Endothelial cell of umbilical vein (primary cell): ENCODE data around the gene NAA30. TPM values are rescaled to one million over a fixed set of nuclear protein-coding genes. Genes with fewer than 3 reads are reported as not detected.

Experiments used
- BruUV-seq: library from RNA; stranded (reverse); fragments of 400-500 nt; replicated peaks from 2 replicates; lab custom pipeline; 2021; lab: Mats Ljungman, UMichigan
- CTCF ChIA-PET: fragments of 300-600, 350-600 bp; sonication (Branson Sonifier 250); formaldehyde crosslinking; loops from one replicate; lab custom pipeline; 2021; ENCODE audit warnings: antibody characterized with exemption, inconsistent platforms; lab: Charles Lee
- POLR2A ChIA-PET: fragments of 300-600, 350-600 bp; sonication (Branson Sonifier 250); formaldehyde crosslinking; loops from one replicate; lab custom pipeline; 2021; ENCODE audit warnings: antibody characterized with exemption, inconsistent platforms; lab: Charles Lee
- DNase-seq: peaks from one replicate; pipeline ENCODE4 v3.0.0-alpha.2; 2011; ENCODE audit warnings: low read depth, low spot score
- FAIRE-seq: peaks from 2 replicates; lab custom pipeline; 2011; peaks lifted over from hg19 to GRCh38; lab: Jason Lieb, UNC
- H2AFZ ChIP-seq: 2 replicates; pipeline ENCODE4 v1.6.0; 2012; ENCODE audit warnings: low read depth, low read length, control low read depth, inconsistent platforms
- H3K27ac ChIP-seq: 2 replicates; pipeline ENCODE4 v1.5.1; 2011; ENCODE audit warnings: low read depth, mild to moderate bottlenecking, control low read depth, low read length, moderate library complexity; ENCODE audit not compliant: insufficient read depth
- H3K27me3 ChIP-seq, 2 experiments: 2 replicates each; pipeline versions ENCODE4 v1.6.0 to v1.6.1; 2011; ENCODE audit warnings: low read length in 2 of 2, mixed read lengths in 1 of 2; ENCODE audit not compliant: control insufficient read depth in 2 of 2, insufficient read depth in 2 of 2
- H3K36me3 ChIP-seq, 2 experiments: 2 replicates in 1 of 2; 3 replicates in 1 of 2; pipeline ENCODE4 v1.5.1; 2011; ENCODE audit warnings: low read length in 2 of 2, mild to moderate bottlenecking in 1 of 2, moderate library complexity in 1 of 2; ENCODE audit not compliant: control insufficient read depth in 2 of 2, insufficient read depth in 2 of 2; ENCODE audit errors: extremely low read depth in 1 of 2
- H3K4me1 ChIP-seq: 3 replicates; pipeline ENCODE4 v1.5.1; 2011; ENCODE audit warnings: mild to moderate bottlenecking, low read length; ENCODE audit not compliant: control insufficient read depth, insufficient read depth; ENCODE audit errors: extremely low read depth
- H3K4me2 ChIP-seq: 2 replicates; pipeline ENCODE4 v1.6.1; 2011; ENCODE audit warnings: low read length, control low read depth, mixed read lengths; ENCODE audit not compliant: insufficient read depth
- H3K4me3 ChIP-seq, 3 experiments: fragments of 200-600 bp in 1 of 3; sonication (generic), shearing (Covaris generic) in 1 of 3; replicated peaks in 1 of 3; 2 replicates each; pipeline ENCODE4 v1.5.1; 2011 to 2016; ENCODE audit warnings: control low read depth in 3 of 3, low read length in 3 of 3, mild to moderate bottlenecking in 2 of 3, inconsistent platforms in 1 of 3, low read depth in 1 of 3, moderate library complexity in 1 of 3; ENCODE audit not compliant: insufficient read depth in 1 of 3
- H3K79me2 ChIP-seq: 2 replicates; pipeline ENCODE4 v1.6.0; 2012; ENCODE audit warnings: low read length, inconsistent platforms; ENCODE audit not compliant: control insufficient read depth, insufficient read depth
- H3K9ac ChIP-seq: replicated peaks from 2 replicates; pipeline ENCODE3; 2011; ENCODE audit warnings: low read length, control low read depth; ENCODE audit not compliant: insufficient read depth; ENCODE audit errors: extremely low read depth
- H3K9me1 ChIP-seq: replicated peaks from 3 replicates; pipeline ENCODE4 v1.6.0; 2011; ENCODE audit warnings: mild to moderate bottlenecking, low read length; ENCODE audit not compliant: control insufficient read depth, insufficient read depth; ENCODE audit errors: extremely low read depth
- H3K9me3 ChIP-seq: replicated peaks from 2 replicates; pipeline ENCODE4 v1.5.1; 2012; ENCODE audit warnings: low read length, inconsistent platforms; ENCODE audit not compliant: control insufficient read depth, insufficient read depth
- H4K20me1 ChIP-seq: replicated peaks from 2 replicates; pipeline ENCODE3; 2011; ENCODE audit warnings: mild to moderate bottlenecking, low read length; ENCODE audit not compliant: control insufficient read depth, insufficient read depth; ENCODE audit errors: extremely low read depth
- EZH2 ChIP-seq: IDR thresholded peaks from 2 replicates; pipeline ENCODE4 v1.6.1; 2012; ENCODE audit warnings: borderline replicate concordance, low read depth, mild to moderate bottlenecking, moderate library complexity, low read length, inconsistent platforms; ENCODE audit not compliant: severe bottlenecking
- FOS ChIP-seq: IDR thresholded peaks from 2 replicates; pipeline ENCODE4 v1.6.1; 2011; ENCODE audit warnings: mild to moderate bottlenecking, low read length, moderate library complexity, borderline replicate concordance; ENCODE audit not compliant: insufficient read depth
- dilution Hi-C: fragments of 300-500 bp; cut with MboI; formaldehyde crosslinking; loops from one replicate; pipeline ENCODE4 v1.15.0; 2019; ENCODE audit warnings: low sequenced_read_pairs; ENCODE audit not compliant: extremely low pct_ligation_motif_present
- intact Hi-C: fragments of 100-400 bp; cut with micrococcal nuclease; formaldehyde crosslinking; loops from one replicate; pipeline ENCODE4 v1.10.0; 2022
- polyA plus RNA-seq, 4 experiments: library from polyadenylated mRNA; depleted of rRNA in 3 of 4; stranded (reverse) in 3 of 4; unstranded in 1 of 4; fragments of >200 nt; gene quantifications; 2 replicates each; pipeline versions ENCODE4 v1.2.1 to v1.2.3, GENCODE V29; 2011 to 2012; ENCODE audit warnings: missing spikeins in 1 of 4
- total RNA-seq: library from RNA; stranded (reverse); gene quantifications from 2 replicates; pipeline ENCODE4 v1.2.3, GENCODE V29; 2021

NAA30 gene
- total and polyA plus RNA-seq, 2 donors (not counting 3 experiments of a cell fraction or from before 2014, with no cell fraction given), result 5.4 to 21.8 TPM

DNA sequence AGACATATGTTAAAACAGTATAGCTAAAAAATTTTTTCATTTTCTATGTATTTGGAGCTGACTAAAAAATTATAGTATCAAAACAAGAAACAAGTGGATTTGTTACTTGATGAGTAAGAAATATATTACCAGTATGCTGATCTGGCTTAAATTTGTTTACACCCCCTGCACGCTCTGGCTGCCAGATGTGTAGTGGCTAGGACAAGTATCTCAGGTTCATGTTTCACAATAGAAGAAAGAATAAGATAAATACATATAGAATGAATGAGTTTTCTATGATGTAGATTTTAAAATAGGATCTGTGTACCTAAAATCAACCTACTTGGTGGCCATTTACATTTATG, 13.1 kb downstream of the NAA30 start:
- dilution Hi-C loops (no loop called here), intact Hi-C loops (no loop called here)
- DNase-seq (no peak), FAIRE-seq (no peak)
- Histone ChIP-seq H3K79me2 (peaks cover 37% of the 10 kb centered on the region), H3K27me3 (no peaks in the 10 kb centered on the region), H3K9ac (no peak overlapping the region), H3K27ac (no peak overlapping the region), H3K4me1 (no peaks in the 10 kb centered on the region), H3K9me1 (no peaks in the 10 kb centered on the region), H2AFZ (no peak overlapping the region), H4K20me1 (peaks cover 5% of the 10 kb centered on the region), H3K4me2 (no peak overlapping the region), H3K4me3 (no peak overlapping the region), H3K9me3 (no peaks in the 10 kb centered on the region), H3K36me3 (peaks cover 5 to 9% of the 10 kb centered on the region in 2 experiments)
- POLR2A ChIA-PET, result no interaction called here
- BruUV-seq, result no TSS peak
- CTCF ChIA-PET, result no interaction called here
- no peak for TF ChIP-seq EZH2

DNA sequence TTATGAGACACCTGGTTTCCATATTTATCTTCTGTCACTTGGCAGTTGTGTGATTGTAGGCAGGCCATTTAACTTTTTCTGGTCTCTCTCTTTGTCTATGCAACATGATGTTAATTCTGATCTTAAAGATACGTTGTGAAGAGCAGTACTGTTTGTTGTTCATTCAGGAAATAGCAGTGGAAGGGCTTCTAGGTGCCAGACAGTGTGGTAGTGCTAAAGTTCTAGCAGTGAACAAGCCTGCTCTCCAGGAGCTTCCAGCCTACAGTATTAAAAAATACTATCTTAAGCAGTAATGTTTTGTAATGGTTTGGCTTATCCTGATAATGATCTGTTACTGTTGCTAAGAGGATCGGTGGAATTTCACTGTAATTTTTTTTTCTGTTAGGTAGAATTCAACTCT, 15.2 kb downstream of the NAA30 start:
- Histone ChIP-seq H3K9me1 (no peaks in the 10 kb centered on the region), H2AFZ (no peak overlapping the region), H3K27ac (no peak overlapping the region), H3K9me3 (no peaks in the 10 kb centered on the region), H4K20me1 (peaks cover 5% of the 10 kb centered on the region), H3K36me3 (peaks cover 5 to 14% of the 10 kb centered on the region in 2 experiments), H3K27me3 (no peaks in the 10 kb centered on the region), H3K4me1 (no peaks in the 10 kb centered on the region), H3K4me3 (no peak overlapping the region), H3K9ac (no peak overlapping the region), H3K4me2 (no peak overlapping the region), H3K79me2 (peaks cover 32% of the 10 kb centered on the region)
- TF ChIP-seq FOS, result no peak
- POLR2A ChIA-PET, result interaction anchor here (1.3 kb wide), 1 partner anchor 13 kb away, joined by 3 read pairs; no protein-coding TSS in a partner anchor
- FAIRE-seq, result no peak
- intact Hi-C loops (no loop called here), dilution Hi-C loops (no loop called here)
- CTCF ChIA-PET, result interaction anchor here (1.0 to 1.3 kb wide), 2 partner anchors 10 to 15 kb away, joined by 3 to 4 read pairs; partner anchors contain the start of gene NAA30
- no TSS peak for BruUV-seq
- DNase-seq, result no peak
